ENCODE measurements around the gene CCDC88B.

Gene CCDC88B

DNA sequence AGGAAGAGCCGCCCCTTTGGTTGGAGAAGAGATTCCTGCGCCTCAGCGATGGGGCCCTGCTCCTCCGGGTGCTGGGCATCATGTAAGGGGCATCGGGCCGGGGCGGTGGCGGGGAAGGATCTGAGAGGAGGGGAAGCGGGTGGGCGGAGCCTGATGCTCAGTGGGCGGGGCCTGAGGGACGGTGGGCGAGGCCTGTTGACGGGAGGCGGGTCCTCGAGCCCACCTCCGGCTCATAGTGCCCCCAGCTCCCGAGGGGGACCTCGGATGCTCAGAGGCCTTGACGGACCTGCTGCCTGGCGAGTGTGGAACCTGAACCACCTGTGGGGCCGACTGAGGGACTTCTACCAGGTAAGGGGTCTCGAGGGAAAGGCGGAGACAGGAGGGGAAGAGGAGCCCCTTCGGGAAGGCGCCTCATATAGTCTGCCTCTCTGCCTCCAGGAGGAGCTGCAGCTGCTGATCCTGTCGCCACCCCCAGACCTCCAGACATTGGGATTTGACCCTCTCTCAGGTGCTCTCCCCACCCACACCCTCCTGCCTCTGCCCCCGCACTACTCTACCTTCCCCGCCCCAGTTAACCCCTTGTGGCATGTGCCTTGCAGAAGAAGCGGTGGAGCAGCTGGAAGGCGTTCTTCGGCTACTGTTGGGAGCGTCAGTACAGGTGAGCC lies 799 bp downstream of the CCDC88B start:
- H3K4me3 ChIP-seq (ENCODE audit: low read length): peak overlapping the region; percentile 48
- no peak for DNase-seq (ENCODE audit: low read depth, low spot score)

DNA sequence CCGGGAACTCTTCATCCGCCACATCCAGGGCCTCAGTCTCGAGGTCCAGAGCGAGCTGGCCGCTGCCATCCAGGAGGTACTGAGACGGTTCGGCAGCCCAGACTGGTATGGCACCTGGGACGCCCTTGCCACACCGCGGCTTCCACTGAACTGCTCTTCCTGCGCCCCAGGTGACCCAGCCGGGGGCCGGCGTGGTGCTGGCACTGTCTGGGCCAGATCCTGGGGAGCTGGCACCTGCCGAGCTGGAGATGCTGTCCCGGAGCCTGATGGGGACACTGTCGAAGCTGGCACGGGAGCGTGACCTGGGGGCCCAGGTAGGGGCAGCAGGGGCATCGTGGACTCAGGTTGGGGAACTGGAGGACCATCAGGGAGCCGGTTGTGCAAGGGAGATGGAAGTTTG lies 1.4 kb downstream of the CCDC88B start:
- H3K4me3 ChIP-seq (ENCODE audit: low read length): no peak overlapping the region

DNA sequence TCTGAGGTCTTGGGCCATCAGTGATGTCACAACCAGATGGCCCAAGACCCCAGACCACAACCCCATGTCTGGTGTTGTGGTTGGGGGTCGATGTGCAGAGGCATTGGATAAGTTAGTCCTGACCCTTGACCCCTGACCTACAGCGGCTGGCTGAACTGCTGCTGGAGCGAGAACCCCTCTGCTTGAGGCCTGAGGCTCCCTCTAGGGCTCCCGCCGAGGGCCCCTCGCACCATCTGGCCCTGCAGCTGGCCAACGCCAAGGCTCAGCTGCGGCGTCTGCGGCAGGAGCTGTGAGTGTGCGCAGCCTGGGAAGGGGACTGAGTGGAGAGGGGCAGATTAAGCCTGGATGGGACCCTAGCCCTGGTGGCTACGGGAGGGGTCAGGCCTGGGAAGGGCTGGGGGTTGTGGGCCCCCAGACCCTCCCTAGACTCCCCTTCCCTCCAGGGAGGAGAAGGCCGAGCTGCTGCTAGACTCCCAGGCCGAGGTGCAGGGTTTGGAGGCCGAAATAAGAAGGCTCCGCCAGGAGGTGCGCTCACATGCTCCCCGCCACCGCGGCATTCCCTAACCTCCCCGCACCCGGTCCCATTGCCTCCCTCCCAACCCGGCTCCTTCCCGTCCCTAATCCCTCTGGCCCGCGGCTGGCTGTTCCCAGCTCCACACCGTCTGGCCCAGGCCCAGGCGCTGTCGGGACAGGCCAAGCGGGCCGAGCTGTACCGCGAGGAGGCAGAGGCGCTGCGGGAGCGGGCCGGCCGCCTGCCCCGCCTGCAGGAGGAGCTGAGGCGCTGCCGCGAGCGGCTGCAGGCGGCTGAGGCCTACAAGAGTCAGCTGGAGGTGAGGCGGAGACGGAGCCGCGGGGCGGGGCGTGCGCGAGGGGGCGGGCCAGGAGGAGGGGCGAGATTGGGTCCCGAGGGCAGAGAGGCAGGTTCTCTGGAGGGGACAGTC lies 2.1 kb downstream of the CCDC88B start:
- DNase-seq (ENCODE audit: low read depth, low spot score): peak; percentile 72
- 0 out of 2 replicates have a peak overlapping the region, but pooled peaks have one; percentile 13 for H3K4me3 ChIP-seq (ENCODE audit: low read length)

More for the DNA sequence above, 1.4 kb downstream of the CCDC88B start:
- no peak for DNase-seq (ENCODE audit: low read depth, low spot score)

DNA sequence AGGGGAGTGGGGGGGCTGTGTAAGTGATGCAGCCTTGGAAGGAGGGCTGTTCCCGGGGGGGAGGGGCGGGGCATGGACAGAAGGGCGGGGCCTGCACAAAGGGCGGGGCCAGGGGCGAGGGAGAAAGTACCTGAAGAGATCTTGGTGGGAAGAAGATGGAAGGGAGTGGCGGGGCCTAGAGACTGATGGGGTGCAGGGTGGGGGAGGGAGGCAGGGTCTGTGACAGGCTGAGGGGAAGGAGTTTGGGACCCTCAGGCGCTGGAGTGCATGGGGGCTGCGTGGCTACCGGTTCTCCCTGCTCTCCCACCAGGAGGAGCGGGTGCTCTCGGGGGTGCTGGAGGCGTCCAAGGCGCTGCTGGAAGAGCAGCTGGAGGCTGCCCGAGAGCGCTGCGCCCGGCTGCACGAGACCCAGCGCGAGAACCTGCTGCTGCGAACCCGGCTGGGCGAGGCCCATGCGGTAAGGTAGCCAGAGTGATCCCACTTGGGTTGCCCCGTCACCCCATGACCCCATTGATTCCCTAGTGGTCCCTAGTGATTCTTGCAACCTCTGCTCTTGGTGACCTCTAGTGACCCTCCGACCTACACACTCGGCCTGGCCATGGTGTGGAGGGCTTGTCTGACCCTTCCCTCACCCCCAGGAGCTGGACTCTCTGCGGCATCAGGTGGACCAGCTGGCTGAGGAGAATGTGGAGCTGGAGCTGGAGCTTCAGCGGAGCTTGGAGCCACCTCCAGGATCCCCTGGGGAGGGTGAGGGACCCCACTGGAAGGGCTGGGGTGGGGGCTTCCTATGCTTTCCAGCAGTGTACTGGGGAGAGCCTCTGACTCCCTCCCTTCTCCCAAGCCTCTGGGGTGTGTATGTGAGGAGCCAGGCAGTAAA lies 3.1 kb downstream of the CCDC88B start:
- DNase-seq (ENCODE audit: low read depth, low spot score): no peak
- H3K4me3 ChIP-seq (ENCODE audit: low read length): no peak overlapping the region

DNA sequence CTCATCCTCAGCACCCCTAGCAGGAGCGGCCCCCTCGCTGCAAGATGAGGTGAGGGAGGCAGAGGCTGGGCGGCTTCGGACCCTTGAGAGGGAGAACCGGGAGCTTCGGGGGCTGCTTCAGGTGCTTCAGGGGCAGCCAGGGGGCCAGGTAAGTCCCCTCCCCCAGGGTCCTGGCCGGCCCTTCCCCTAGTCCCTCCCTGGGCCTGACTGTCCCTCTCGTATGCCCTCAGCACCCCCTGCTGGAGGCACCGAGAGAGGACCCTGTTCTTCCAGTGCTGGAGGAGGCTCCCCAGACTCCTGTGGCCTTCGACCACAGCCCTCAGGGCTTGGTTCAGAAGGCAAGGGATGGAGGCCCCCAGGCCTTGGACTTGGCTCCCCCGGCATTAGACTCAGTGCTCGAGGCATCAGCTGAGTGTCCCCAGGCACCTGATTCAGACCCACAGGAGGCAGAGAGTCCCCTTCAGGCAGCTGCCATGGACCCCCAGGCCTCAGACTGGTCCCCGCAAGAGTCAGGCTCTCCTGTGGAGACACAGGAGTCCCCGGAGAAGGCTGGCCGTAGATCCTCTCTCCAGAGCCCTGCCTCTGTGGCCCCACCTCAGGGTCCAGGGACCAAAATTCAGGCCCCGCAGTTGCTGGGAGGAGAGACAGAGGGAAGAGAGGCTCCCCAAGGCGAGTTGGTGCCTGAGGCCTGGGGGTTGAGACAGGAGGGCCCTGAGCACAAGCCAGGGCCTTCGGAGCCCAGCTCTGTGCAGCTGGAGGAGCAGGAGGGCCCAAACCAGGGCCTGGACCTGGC lies 4.0 kb downstream of the CCDC88B start:
- no peak overlapping the region for H3K4me3 ChIP-seq (ENCODE audit: low read length)
- no peak for DNase-seq (ENCODE audit: low read depth, low spot score)

DNA sequence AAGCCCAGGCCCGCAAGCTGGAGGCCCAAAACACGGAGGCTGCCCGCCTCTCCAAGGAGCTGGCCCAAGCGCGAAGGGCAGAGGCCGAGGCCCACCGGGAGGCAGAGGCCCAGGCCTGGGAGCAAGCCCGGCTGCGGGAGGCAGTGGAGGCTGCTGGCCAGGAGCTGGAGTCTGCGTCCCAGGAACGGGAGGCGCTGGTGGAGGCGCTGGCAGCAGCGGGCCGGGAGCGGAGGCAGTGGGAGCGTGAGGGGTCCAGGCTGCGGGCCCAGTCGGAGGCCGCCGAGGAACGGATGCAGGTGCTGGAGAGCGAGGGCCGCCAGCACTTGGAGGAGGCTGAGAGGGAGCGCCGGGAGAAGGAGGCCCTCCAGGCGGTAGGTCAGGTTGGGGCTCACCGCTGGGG lies 4.8 kb downstream of the CCDC88B start:
- no peak overlapping the region for H3K4me3 ChIP-seq (ENCODE audit: low read length)
- DNase-seq (ENCODE audit: low read depth, low spot score): no peak

DNA sequence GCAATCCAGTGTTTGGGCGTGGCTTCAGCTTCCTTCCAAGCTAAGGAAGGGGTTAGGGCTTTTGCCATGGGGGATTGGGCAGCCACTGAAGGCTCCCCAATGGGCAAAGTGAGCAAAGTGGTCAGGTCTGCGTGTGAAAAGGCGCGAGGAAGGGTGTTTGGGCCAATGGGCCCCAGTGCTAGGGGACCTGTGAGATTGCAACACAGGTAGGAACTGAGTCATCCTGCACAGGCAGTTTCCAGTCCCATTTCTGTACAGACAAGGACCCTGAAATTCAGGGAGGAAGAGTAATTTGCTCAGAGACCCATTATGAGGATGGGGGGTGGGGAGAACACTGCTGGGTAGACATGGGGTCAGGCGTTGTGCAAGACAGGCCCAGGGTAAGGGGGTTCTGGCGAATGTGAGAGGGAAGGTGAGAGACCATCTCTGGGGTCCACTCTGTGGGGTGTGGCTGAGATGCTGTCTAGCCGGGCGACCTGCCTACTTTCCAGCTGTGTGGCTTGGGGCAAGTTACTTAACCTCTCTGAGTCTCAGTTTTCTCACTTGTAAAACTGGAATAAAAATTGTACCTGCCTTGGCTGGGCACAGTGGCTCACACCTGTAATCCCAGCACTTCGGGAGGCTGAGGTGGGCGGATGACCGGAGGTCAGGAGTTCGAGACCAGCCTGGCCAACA lies 7.3 kb downstream of the CCDC88B start:
- no peak for DNase-seq (ENCODE audit: low read depth, low spot score)
- no peak overlapping the region for H3K4me3 ChIP-seq (ENCODE audit: low read length)

DNA sequence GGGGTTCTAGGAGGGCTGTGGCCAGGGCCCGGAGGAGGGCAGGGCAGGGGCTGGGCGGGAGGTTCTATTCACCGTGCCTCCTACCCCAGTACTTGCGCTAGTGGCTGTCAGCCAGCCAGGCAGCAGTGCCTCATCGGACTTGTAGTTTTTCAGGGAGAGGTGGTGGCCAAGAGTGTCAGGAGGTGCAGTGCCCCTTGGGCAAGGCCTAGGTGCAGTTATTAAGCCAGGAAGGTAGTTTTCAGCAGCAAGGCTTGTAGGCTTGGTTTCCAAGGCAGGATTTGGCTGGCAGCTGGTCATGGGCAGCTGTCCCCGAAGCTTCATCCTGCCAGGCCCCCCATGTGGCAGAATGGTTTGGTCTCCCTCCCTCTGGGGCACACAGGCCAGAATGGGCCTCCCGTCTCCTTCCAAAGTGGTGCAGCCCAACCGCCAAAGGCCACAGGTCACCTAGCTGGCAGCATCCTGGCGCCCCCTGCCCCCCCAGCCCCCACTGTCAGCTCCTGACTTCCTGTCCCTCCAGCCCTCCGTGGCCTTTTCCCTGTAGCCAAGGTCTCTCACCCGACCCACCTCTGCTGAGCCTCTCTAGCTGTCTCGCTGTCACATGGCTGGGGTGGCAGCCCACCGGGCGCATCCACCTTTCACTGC lies 8.5 kb downstream of the CCDC88B start:
- DNase-seq (ENCODE audit: low read depth, low spot score): no peak
- no peak overlapping the region for H3K4me3 ChIP-seq (ENCODE audit: low read length)

DNA sequence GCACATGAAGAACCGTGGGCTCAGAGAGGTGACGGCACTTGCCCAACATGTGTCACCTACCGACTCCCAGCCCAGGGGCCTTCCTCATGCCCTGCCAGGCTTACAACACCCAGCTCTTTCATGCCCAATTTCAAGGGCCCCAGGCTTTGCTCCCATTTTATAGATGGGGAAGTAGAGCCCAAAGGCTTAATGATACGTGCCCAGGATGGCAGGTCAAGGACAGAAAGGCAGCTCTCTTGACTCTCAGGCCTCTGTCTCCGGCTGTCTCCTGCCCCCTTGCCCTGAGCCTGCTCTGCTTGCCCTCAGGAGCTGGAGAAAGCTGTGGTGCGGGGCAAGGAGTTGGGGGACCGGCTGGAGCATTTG lies 9.0 kb downstream of the CCDC88B start:
- H3K4me3 ChIP-seq (ENCODE audit: low read length): no peak overlapping the region
- no peak for DNase-seq (ENCODE audit: low read depth, low spot score)

DNA sequence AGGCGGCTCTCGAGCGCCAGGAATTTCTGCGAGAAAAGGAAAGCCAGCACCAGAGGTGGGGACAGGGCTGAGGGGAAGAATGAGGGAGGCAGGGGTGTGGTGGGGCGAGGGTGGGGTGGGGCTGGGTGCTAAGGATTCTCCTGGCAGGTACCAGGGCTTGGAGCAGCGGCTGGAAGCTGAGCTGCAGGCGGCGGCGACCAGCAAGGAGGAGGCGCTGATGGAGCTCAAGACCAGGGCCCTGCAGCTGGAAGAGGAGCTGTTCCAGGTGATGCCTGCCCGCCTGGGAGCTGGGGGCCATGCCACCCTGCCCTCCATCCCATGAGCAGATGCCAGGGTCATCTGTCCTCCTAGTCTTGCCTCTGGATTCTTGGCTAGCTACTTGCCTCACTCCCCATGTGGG lies 9.4 kb downstream of the CCDC88B start:
- no peak for DNase-seq (ENCODE audit: low read depth, low spot score)

DNA sequence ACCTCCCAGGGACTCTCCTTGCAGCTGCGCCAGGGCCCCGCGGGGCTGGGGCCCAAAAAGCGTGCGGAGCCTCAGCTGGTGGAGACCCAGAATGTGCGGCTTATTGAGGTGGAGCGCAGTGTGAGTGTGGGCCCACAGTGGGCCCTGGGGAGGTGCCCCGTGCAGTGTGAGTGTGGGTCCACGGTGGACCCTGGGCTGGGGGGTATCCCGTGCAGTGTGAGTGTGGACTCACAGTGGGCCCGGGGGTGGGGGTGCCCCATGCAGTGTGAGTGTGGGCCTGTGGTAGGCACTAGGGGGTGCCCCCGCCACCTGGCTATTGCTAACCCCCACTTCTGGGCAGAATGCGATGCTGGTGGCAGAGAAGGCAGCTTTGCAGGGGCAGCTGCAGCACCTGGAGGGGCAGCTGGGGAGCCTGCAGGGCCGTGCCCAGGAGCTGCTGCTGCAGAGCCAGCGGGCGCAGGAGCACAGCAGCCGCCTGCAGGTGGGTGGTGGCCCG lies 11.2 kb downstream of the CCDC88B start:
- no peak overlapping the region for H3K4me3 ChIP-seq (ENCODE audit: low read length)
- DNase-seq (ENCODE audit: low read depth, low spot score): no peak

More for the DNA sequence above, 9.4 kb downstream of the CCDC88B start:
- no peak overlapping the region for H3K4me3 ChIP-seq (ENCODE audit: low read length)

DNA sequence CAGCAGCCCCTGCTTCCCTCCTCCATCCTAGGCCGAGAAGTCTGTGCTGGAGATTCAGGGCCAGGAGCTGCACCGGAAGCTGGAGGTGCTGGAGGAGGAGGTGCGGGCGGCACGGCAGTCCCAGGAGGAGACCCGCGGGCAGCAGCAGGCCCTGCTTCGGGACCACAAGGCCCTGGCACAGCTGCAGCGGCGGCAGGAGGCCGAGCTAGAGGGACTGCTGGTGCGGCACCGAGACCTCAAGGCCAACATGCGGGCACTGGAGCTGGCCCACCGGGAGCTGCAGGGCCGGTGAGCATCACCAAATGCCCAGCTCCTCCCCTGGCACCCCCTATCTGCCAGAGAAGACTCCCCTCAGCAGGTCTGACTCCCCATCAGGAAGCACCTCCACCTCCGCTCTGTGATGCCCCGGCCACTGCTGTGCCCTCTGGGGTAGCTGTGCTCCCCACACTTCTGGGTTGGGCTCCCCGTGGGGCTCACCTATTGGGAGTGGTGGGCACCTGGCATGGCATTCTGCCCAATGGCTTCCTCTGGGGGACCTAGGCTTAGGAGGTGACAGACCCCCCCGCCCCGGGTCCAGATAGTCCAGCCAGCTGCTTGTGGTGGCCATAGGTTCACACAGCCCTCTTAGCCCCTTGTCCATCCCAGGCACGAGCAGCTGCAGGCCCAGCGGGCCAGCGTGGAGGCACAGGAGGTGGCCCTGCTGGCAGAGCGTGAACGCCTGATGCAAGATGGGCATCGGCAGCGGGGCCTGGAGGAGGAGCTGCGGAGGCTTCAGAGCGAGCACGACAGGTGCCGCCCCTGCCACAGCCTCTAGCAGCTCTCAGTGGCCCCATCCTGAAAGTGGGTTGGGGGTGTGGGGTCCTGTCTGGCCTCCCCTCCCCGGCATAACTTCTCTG lies 12.3 kb downstream of the CCDC88B start:
- no peak for DNase-seq (ENCODE audit: low read depth, low spot score)

DNA sequence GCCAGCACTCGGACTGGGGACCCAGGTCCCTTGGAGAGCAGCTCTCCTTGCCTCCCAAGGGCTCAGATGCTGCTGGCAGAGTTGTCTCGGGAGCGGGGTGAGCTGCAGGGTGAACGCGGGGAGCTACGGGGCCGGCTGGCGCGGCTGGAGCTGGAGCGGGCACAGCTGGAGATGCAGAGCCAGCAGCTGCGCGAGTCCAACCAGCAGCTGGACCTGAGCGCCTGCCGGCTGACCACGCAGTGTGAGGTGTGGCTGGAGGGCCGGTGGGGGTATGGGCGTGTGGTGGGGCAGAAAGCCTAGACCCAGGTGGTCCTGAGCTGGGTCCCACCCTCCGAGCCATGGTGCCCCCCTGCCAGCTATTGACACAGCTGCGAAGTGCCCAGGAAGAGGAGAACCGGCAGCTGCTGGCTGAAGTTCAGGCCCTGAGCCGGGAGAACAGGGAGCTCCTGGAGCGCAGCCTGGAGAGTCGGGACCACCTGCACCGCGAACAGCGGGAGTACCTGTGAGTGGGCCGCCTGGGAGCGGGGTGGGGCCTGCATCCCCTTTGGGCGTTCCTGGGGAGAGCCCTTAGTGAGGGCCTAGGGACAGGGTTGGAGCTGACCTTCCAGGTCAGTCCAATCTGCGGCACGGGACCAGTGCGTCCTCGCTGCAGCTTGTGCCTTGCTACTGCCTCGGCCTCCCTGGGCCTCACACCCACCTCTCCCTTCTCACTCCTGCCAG lies 13.2 kb downstream of the CCDC88B start:
- DNase-seq (ENCODE audit: low read depth, low spot score): no peak
- H3K4me3 ChIP-seq (ENCODE audit: low read length): no peak overlapping the region

More for the DNA sequence above, 12.3 kb downstream of the CCDC88B start:
- no peak overlapping the region for H3K4me3 ChIP-seq (ENCODE audit: low read length)

DNA sequence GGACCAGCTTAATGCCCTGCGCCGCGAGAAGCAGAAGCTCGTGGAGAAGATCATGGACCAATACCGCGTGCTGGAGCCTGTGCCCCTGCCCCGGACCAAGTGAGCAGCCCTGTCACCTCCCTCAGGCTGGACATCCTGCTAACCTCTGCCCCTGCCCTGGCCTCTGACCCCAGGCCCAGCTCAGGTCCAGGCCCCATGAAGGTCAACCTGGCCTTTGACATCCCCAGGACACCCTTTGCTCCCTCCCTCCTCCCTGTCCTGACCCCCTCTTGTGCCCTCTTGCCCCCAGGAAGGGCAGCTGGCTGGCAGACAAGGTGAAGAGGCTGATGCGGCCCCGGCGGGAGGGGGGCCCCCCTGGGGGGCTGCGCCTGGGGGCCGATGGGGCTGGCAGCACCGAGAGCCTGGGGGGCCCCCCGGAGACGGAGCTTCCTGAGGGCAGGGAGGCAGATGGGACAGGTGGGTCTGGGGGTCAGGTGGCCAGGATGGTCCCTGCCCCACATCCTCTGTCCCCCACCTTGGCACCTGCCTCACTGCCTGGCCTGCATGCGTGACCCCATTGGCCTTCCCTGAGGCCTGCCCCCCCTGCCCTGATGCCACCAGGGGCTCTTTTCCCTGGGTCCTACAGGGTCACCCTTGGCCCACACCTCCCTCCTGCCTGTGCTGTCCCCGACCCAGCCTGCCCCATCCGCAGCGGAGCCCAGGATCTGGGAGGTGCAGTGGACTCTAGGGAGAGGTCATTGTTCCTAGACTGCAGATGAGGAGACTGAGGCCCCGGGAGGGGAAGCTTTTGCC lies 13.9 kb downstream of the CCDC88B start:
- no peak overlapping the region for H3K4me3 ChIP-seq (ENCODE audit: low read length)
- DNase-seq (ENCODE audit: low read depth, low spot score): no peak

Measured in Jurkat, Clone E6-1 (cell line).